Astrocyte of the cerebellum (primary cell): ENCODE results near the gene MOB2.

ENCODE experiments used
- DNase-seq: peaks from one replicate; pipeline ENCODE4 v3.0.0-alpha.2; 2011; ENCODE audit warnings: low read depth
- H3K4me3 ChIP-seq: 2 replicates; pipeline ENCODE4 v1.5.1; 2011; ENCODE audit warnings: mild to moderate bottlenecking, low read depth, low read length, moderate library complexity
- in situ Hi-C: cut with HindIII; loops from 2 replicates; pipeline ENCODE4 v1.10.0; 2017; ENCODE audit warnings: low sequenced_read_pairs
- TF ChIP-seq, protein P1 (sequence below): IDR thresholded peaks from 2 replicates; pipeline ENCODE4 v1.5.1; 2012; ENCODE audit warnings: low read length, low read depth, moderate library complexity, mild to moderate bottlenecking; ENCODE audit errors: missing control alignments

MOB2 gene

DNA sequence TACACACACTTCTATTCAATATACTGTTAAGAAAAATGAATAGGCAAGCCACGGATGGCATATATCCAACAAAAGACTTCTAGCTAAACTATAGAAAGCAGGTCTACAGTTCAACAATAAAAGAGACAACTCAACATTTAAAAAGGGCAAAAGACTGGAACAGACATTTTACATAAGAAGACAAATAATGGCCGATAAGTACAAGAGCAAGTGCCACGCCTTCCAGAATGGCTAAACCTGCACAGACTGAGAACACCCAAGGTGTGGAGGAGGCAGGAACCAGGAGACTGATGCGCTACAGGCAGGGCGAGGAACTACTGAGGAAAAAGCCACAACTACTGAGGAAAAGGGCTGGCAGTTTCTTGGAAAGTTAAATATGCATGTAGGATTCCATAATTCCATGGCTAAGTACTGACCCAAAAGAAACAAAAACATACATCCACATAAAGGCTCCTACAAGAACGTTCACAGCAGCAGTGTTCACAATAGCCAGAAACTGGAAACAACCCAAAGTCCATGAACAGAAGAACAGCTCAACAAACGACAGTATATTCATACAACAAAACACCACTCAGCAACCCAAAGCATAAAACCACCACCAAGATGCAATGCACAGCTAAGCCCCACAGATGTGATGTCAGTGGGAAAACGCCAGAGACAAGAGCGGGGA is 9.6 kb upstream of the MOB2 start:
- H3K4me3 ChIP-seq: no peak overlapping the region
- DNase-seq: no peak
- in situ Hi-C loops: no loop called here
- TF ChIP-seq, protein P1, sequence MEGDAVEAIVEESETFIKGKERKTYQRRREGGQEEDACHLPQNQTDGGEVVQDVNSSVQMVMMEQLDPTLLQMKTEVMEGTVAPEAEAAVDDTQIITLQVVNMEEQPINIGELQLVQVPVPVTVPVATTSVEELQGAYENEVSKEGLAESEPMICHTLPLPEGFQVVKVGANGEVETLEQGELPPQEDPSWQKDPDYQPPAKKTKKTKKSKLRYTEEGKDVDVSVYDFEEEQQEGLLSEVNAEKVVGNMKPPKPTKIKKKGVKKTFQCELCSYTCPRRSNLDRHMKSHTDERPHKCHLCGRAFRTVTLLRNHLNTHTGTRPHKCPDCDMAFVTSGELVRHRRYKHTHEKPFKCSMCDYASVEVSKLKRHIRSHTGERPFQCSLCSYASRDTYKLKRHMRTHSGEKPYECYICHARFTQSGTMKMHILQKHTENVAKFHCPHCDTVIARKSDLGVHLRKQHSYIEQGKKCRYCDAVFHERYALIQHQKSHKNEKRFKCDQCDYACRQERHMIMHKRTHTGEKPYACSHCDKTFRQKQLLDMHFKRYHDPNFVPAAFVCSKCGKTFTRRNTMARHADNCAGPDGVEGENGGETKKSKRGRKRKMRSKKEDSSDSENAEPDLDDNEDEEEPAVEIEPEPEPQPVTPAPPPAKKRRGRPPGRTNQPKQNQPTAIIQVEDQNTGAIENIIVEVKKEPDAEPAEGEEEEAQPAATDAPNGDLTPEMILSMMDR: no peak

DNA sequence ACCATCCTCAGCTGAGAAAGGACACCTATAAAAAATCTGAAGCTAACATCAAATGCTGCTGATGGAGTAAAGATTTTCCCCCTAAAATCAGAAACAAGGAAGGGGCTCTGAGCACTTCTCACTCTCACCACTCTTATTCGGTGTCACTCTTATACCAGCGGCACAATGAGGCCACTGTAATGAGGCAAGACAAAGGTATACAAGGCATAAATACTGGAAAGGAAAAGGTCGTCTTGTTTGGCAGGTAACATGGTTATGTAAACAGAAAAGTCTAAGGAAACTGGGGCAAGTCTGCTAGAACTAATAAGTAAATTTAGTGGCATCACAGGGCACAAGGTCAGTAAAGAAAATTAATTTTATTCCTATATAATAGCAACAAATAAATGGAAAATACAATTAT is 8.1 kb upstream of the MOB2 start:
- no peak for DNase-seq
- H3K4me3 ChIP-seq: no peak overlapping the region
- in situ Hi-C loops: no loop called here
- TF ChIP-seq, protein P1: no peak

DNA sequence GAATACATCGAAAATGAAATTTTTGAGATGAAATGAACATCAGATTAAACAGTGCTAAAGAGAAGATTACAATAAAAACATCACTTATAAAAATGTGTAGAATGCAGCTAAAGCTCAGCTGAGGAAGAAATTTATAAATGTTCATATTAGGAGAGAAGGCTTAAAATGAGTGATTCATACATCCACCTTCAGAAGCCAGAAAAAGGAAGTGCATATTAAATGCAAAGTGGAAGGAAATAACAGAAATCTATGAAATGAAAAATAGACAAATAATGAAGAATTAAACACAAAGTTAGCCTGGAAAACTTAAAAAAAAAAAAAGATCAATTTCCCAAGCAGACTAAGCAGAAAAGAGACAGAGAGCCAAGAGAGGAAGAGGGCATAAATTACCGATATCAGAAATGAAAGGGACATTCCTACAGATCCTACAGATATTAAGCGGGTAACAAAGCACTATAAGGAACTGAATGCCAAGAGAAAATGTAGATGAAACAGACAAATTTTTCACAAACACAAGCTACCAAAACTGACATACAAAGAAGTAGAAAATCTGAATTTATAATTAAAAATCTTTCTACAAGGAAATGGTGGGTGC is 7.2 kb upstream of the MOB2 start:
- TF ChIP-seq, protein P1: no peak
- no peak for DNase-seq
- in situ Hi-C loops: no loop called here
- no peak overlapping the region for H3K4me3 ChIP-seq

DNA sequence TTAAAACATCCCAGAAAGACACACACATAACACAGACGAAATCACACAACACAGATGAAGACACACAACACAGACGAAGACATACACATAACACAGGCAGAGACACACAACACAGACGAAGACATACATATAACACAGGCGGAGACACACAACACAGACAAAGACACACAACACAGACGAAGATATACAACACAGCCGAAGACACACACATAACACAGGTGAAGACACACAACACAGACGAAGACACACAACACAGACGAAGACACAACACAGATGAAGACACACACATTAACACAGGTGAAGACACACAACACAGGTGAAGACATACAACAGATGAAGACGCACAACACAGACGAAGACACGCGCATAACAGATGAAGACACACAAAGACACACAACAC is 4.8 kb upstream of the MOB2 start:
- no peak for DNase-seq
- TF ChIP-seq, protein P1: no peak
- in situ Hi-C loops: no loop called here
- H3K4me3 ChIP-seq: no peak overlapping the region

DNA sequence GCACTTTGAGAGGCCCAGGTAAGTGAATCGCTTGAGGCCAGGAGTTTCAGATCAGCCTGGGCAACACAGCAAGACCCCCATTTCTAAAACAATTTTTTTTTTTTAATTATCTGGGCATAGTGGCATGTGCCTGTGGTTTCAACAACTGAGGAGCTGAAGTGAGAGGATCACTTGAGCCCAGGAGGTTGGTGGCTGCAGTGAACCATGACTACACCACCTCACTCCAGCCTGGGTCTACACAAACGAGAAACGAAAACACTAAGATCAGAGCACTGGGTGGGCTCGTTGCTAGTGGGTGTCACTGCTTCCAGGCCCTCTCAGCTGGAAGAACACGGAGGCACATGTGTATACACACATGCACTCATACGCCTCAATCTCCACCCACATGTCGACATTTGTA is 4.1 kb upstream of the MOB2 start:
- no peak for DNase-seq
- in situ Hi-C loops: no loop called here
- H3K4me3 ChIP-seq: no peak overlapping the region
- TF ChIP-seq, protein P1: no peak

DNA sequence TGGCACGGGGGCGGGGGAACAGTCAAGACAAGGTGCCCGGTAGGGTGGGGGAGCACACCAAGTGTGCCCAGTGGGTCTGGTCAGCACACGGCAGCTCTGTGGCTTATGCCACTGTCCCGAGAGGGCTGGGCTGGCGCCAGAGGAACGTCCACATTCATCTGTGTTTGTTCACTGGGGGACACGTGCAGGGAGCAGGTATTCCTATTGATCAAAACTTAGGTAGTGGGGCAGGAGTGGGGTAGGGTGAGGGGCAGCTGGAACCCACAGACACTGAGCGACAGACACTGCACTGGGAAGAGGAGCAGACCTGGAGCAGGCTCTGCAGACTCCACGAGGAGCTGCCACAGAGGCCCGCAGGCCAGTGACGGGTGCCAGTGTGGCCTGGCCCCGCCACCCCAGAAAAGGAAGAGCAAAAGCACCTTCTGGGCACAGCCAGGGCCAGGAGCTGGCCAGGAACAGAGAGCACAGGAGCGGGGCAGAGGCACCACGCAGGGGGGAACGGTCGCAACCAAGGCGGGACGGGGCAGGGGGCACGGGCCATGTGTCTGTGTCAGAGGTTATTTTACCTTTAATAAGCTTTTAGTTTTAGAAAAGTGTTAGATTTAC is 2.1 kb upstream of the MOB2 start:
- in situ Hi-C loops: no loop called here
- TF ChIP-seq, protein P1: no peak
- no peak overlapping the region for H3K4me3 ChIP-seq
- DNase-seq: no peak
